BLaER1 (cell line): Measurements from ENCODE around the gene EPS8L2.

ENCODE experiments used
- H3K27ac ChIP-seq: shearing (Covaris generic); formaldehyde crosslinking; 2 replicates; pipeline ENCODE4 v1.8.1; 2022
- H3K27me3 ChIP-seq: shearing (Covaris generic); formaldehyde crosslinking; 2 replicates; pipeline ENCODE4 v1.8.1; 2022
- H3K36me3 ChIP-seq: shearing (Covaris generic); formaldehyde crosslinking; 2 replicates; pipeline ENCODE4 v1.8.1; 2022
- H3K4me1 ChIP-seq: shearing (Covaris generic); formaldehyde crosslinking; 2 replicates; pipeline ENCODE4 v1.8.1; 2022
- H3K4me2 ChIP-seq: shearing (Covaris generic); formaldehyde crosslinking; 2 replicates; pipeline ENCODE4 v1.8.1; 2022
- H3K4me3 ChIP-seq: shearing (Covaris generic); formaldehyde crosslinking; 2 replicates; pipeline ENCODE4 v1.8.1; 2022
- H3K9ac ChIP-seq: shearing (Covaris generic); formaldehyde crosslinking; 2 replicates; pipeline ENCODE4 v1.8.1; 2022
- H3K9me3 ChIP-seq: shearing (Covaris generic); formaldehyde crosslinking; 2 replicates; pipeline ENCODE4 v1.8.1; 2022
- H4K20me1 ChIP-seq: shearing (Covaris generic); formaldehyde crosslinking; 2 replicates; pipeline ENCODE4 v1.8.1; 2022
- Cebpa-rat ChIP-seq: shearing (Covaris generic); IDR thresholded peaks from 2 replicates; pipeline ENCODE4 v1.8.1; 2022

Gene EPS8L2

GRCh38 chr11:763549-764321, 57.7 kb downstream of the EPS8L2 start:
- Histone ChIP-seq H3K4me2 (no peak overlapping the region), H3K4me3 (no peak overlapping the region), H3K27me3 (no peaks in the 10 kb centered on the region), H3K9ac (no peak overlapping the region), H3K36me3 (peaks cover 96% of the 10 kb centered on the region), H3K27ac (no peak overlapping the region), H3K4me1 (no peaks in the 10 kb centered on the region), H4K20me1 (peaks cover 74% of the 10 kb centered on the region), H3K9me3 (no peaks in the 10 kb centered on the region)
- TF ChIP-seq Cebpa-rat = no peak

- Histone ChIP-seq H3K36me3 (peaks cover 95% of the 10 kb centered on the region), H3K9me3 (no peaks in the 10 kb centered on the region)
These were observed 58.4 kb downstream of the EPS8L2 start for GRCh38 chr11:764322-765024.

DNA sequence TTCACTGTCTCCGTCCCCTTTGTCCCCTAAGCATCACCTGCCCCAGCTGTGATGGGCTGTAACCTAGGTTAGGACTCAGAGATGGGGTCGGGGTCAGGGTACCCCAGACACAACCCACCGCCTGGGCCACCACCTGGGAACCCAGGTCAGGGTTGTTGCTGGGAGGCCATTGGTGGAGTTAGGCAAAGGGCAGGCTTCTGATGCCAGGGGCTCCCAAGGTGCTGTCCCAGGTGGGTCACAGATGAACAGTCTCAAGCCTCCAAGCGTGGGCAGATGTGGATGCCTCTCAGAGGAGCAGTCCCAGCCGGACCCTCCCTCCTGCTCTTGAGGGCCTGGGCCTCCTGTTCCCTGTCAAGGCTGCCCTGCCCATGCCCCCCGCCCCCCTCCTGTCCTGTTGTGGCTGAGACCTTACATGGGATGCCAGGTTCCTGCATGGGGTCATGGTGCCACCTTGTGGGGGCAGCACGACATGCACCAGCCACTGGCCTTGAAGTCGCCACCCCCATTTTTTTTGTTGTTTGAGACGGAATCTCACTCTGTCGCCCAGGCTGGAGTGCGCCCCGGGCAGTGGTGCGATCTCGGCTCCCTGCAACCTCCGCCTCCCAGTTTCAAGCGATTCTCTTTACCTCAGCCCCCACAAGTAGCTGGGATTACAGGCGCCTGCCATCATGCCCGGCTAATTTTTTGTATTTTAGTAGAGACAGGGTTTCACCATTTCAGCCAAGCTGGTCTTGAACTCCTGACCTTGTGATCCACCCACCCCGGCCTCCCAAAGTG, 59.2 kb downstream of the EPS8L2 start:
- no peak overlapping the region for H3K27ac ChIP-seq

More at GRCh38 chr11:764322-765024, 58.4 kb downstream of the EPS8L2 start:
- no peak for TF ChIP-seq Cebpa-rat
- Histone ChIP-seq H3K4me1 (no peaks in the 10 kb centered on the region), H4K20me1 (peaks cover 81% of the 10 kb centered on the region), H3K9ac (no peak overlapping the region), H3K4me2 (no peak overlapping the region), H3K27me3 (no peaks in the 10 kb centered on the region), H3K4me3 (no peak overlapping the region), H3K27ac (no peak overlapping the region)

DNA sequence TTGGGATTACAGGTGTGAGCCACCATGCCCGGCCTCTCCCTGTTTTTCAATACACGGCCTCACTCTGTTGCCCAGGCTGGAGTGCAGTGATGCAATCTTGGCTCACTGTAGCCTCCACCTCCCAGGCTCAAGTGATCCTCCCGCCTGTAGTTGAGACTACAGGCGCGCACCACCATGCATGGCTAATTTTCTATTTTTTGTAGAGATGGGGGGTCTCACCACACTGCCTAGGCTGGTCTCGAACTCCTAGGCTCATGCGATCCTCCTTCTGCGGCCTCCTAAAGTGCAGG, 59.7 kb downstream of the EPS8L2 start:
- H3K9me3 ChIP-seq = no peaks in the 10 kb centered on the region
- no peak overlapping the region for H3K27ac ChIP-seq
- H3K4me1 ChIP-seq = no peaks in the 10 kb centered on the region
- H4K20me1 ChIP-seq = peaks cover 90% of the 10 kb centered on the region
- no peak; the same call in 1 of the 2 replicates for TF ChIP-seq Cebpa-rat
- H3K4me2 ChIP-seq = no peak overlapping the region
- no peak overlapping the region; the same call in 1 of the 2 replicates for H3K9ac ChIP-seq
- peaks cover 94% of the 10 kb centered on the region for H3K36me3 ChIP-seq
- H3K4me3 ChIP-seq = no peak overlapping the region
- H3K27me3 ChIP-seq = no peaks in the 10 kb centered on the region

More for the DNA sequence above, 59.2 kb downstream of the EPS8L2 start:
- H3K9me3 ChIP-seq = no peaks in the 10 kb centered on the region
- H4K20me1 ChIP-seq = peaks cover 86% of the 10 kb centered on the region
- no peaks in the 10 kb centered on the region for H3K4me1 ChIP-seq
- TF ChIP-seq Cebpa-rat = no peak
- H3K4me2 ChIP-seq = no peak overlapping the region
- H3K9ac ChIP-seq = no peak overlapping the region
- H3K4me3 ChIP-seq = no peak overlapping the region
- no peaks in the 10 kb centered on the region for H3K27me3 ChIP-seq
- peaks cover 94% of the 10 kb centered on the region for H3K36me3 ChIP-seq

DNA sequence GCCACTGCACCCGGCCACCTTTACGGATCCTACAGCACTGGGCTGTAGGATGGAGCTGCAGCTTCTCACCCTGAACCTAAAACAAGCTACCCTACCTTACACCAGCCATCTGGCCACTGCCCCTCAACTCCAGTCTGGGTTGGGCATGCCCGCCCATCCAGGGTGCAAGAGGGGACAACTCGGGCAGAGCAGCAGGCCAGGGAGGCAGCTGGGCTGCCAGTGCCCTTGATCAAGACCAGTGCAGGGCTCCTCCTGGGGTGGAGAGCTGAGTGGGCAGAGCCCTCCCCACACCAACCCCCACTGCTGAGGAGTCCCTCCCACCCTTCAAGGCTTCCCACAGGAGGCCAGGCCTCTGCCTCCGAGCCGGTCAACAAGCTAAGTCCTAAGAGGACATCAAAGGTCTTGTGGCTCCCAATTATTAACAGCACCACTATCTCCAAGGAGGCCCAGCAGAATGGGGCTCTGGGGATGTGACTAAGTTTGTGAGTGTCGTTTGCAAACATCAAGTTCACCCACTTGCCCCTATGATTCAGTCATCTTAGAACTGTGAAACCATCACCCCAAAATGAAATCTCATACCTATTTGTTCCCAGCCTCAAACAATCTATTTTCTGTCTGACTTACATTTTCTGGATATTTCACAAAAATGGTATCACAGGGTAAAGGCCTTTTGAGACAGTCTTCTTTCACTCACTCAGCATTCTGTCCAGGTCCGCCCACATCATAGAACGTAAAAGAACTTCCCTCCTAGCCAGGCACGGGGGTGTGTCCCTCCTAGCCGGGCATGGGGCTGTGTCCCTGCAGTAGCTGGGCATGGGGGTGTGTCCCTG, 60.3 kb downstream of the EPS8L2 start:
- Histone ChIP-seq H3K4me1 (no peaks in the 10 kb centered on the region), H3K36me3 (peaks cover 94% of the 10 kb centered on the region), H3K27ac (no peak overlapping the region), H4K20me1 (peaks cover 90% of the 10 kb centered on the region), H3K9me3 (no peaks in the 10 kb centered on the region), H3K4me2 (no peak overlapping the region), H3K27me3 (no peaks in the 10 kb centered on the region), H3K9ac (no peak overlapping the region; the same call in 1 of the 2 replicates), H3K4me3 (no peak overlapping the region)
- no peak for TF ChIP-seq Cebpa-rat

- Histone ChIP-seq H3K27ac (no peak overlapping the region), H3K9me3 (no peaks in the 10 kb centered on the region), H3K4me3 (no peak overlapping the region), H3K36me3 (peaks cover 94% of the 10 kb centered on the region), H3K4me2 (no peak overlapping the region), H3K27me3 (no peaks in the 10 kb centered on the region), H3K9ac (no peak overlapping the region), H4K20me1 (peaks cover 90% of the 10 kb centered on the region), H3K4me1 (no peaks in the 10 kb centered on the region)
- TF ChIP-seq Cebpa-rat = no peak
These were observed 60.8 kb downstream of the EPS8L2 start for GRCh38 chr11:766936-767210.

GRCh38 chr11:767238-767637, 61.2 kb downstream of the EPS8L2 start:
- no peak overlapping the region for H3K27ac ChIP-seq
- peaks cover 90% of the 10 kb centered on the region for H4K20me1 ChIP-seq
- H3K9me3 ChIP-seq = no peaks in the 10 kb centered on the region
- TF ChIP-seq Cebpa-rat = no peak
- no peaks in the 10 kb centered on the region for H3K4me1 ChIP-seq
- no peak overlapping the region for H3K4me3 ChIP-seq
- peaks cover 94% of the 10 kb centered on the region for H3K36me3 ChIP-seq
- H3K27me3 ChIP-seq = no peaks in the 10 kb centered on the region
- H3K4me2 ChIP-seq = no peak overlapping the region
- no peak overlapping the region for H3K9ac ChIP-seq

DNA sequence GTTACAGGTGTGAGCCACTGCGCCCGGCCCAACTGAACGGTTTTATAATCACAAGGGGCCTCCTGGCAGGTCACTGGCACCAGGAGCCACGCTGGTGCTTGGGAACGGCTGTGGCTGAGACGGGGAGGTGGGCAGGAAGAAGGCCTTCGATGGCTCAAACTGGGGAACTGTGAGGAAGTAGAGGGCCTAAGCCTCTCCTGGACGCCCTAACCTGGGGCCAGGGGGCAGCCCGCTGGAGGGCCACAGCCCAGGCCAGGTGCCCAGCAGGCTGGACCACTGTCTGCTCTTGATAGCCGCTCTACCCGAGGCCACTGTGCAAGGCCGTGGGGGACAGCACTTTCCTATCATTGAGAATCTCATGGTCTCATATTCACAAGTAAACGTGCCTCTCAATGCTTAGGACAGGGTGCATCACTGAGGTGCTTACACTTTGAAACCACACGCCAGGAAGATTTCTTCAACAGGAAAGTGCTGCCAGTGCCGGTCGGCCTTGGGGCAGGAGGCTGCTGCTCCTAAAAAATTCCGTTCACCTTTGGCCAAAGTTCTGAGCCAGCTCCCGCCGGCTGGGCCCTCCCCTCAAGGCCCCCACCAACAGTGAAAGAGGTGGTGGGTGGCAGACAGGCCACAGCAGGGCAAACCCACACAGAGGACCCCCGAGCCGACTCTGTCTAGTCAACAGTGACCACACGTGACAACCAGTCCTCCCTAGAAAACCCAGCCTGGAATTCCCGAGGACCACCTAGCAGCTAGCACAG, 64.0 kb downstream of the EPS8L2 start:
- no peak overlapping the region for H3K4me3 ChIP-seq
- H3K9me3 ChIP-seq = no peaks in the 10 kb centered on the region
- H3K27me3 ChIP-seq = no peaks in the 10 kb centered on the region
- no peak for TF ChIP-seq Cebpa-rat
- H3K4me1 ChIP-seq = peaks cover 15% of the 10 kb centered on the region
- H3K36me3 ChIP-seq = peaks cover 97% of the 10 kb centered on the region
- H3K4me2 ChIP-seq = no peak overlapping the region
- no peak overlapping the region for H3K27ac ChIP-seq
- peaks cover 94% of the 10 kb centered on the region for H4K20me1 ChIP-seq
- no peak overlapping the region for H3K9ac ChIP-seq
